Measurements from ENCODE around the gene ACTBL2.

The ACTBL2 gene

GRCh38 chr5:57503433-57503832, 20.8 kb upstream of the ACTBL2 start:
- Histone ChIP-seq H3K4me3 (replicated peaks; ENCODE audit: insufficient read depth, low read length) (no peak overlapping the region), H3K27me3 (ENCODE audit: insufficient read depth, poor library complexity, severe bottlenecking) (no peaks in the 10 kb centered on the region), H3K27ac (replicated peaks) (no peak overlapping the region)
- TF ChIP-seq SPI1 (IDR thresholded peaks at IDR 0.05; ENCODE audit: borderline replicate concordance, low read depth) (no peak), REST (IDR thresholded peaks at IDR 0.05; ENCODE audit: insufficient replicate concordance, low read depth) (no peak), CTCF (IDR thresholded peaks at IDR 0.05; ENCODE audit: insufficient read depth, low read length) (no peak), GABPA (IDR thresholded peaks at IDR 0.05; ENCODE audit: low read depth) (no peak), POLR2AphosphoS5 (IDR thresholded peaks at IDR 0.05; ENCODE audit: low read depth) (no peak)
- no peak for DNase-seq (ENCODE audit: low read depth in 1 of 2, low spot score in 1 of 2)

- DNase-seq (ENCODE audit: low read depth in 1 of 2, low spot score in 1 of 2), result no peak
- TF ChIP-seq GABPA (IDR thresholded peaks at IDR 0.05; ENCODE audit: low read depth) (no peak), CTCF (IDR thresholded peaks at IDR 0.05; ENCODE audit: insufficient read depth, low read length) (no peak), REST (IDR thresholded peaks at IDR 0.05; ENCODE audit: insufficient replicate concordance, low read depth) (no peak)
- H3K27ac ChIP-seq (replicated peaks), result no peak overlapping the region
- no peak overlapping the region for H3K4me3 ChIP-seq (replicated peaks; ENCODE audit: insufficient read depth, low read length)
- no peaks in the 10 kb centered on the region for H3K27me3 ChIP-seq (ENCODE audit: insufficient read depth, poor library complexity, severe bottlenecking)
Measured at GRCh38 chr5:57501414-57502201, 19.0 kb upstream of the ACTBL2 start.

- Histone ChIP-seq H3K27ac (replicated peaks) (no peak overlapping the region), H3K4me3 (replicated peaks; ENCODE audit: insufficient read depth, low read length) (peak overlapping the region; percentile 6; the same call in 1 of the 2 replicates), H3K27me3 (ENCODE audit: insufficient read depth, poor library complexity, severe bottlenecking) (no peaks in the 10 kb centered on the region)
- TF ChIP-seq POLR2AphosphoS5 (IDR thresholded peaks at IDR 0.05; ENCODE audit: low read depth) (no peak), REST (IDR thresholded peaks at IDR 0.05; ENCODE audit: insufficient replicate concordance, low read depth) (no peak), CTCF (IDR thresholded peaks at IDR 0.05; ENCODE audit: insufficient read depth, low read length) (no peak), GABPA (IDR thresholded peaks at IDR 0.05; ENCODE audit: low read depth) (no peak), SPI1 (IDR thresholded peaks at IDR 0.05; ENCODE audit: borderline replicate concordance, low read depth) (no peak)
- DNase-seq (ENCODE audit: low read depth in 1 of 2, low spot score in 1 of 2), result no peak
Measured at GRCh38 chr5:57499262-57500050, 16.8 kb upstream of the ACTBL2 start.

All from HL-60 (cell line).